HEK293 (cell line): ENCODE data around the gene HSPB8.

Experiments
- CTCF ChIA-PET: fragments of 350-600 bp; formaldehyde crosslinking; extraction: SDS; loops from one replicate; lab custom pipeline; 2021; ENCODE audit warnings: antibody characterized with exemption; lab: Yijun Ruan, JAX
- POLR2A ChIA-PET: fragments of 300-600 bp; formaldehyde crosslinking; extraction: SDS; loops from one replicate; lab custom pipeline; 2020; ENCODE audit warnings: antibody characterized with exemption, inconsistent platforms; lab: Yijun Ruan, JAX
- H3K27ac ChIP-seq: fragments of 200-500 bp; sonication (Bioruptor generic); 2 replicates; pipeline ENCODE4 v1.5.1; 2014; ENCODE audit warnings: low read depth, low read length, control low read depth, inconsistent platforms; ENCODE audit errors: extremely low read depth
- H3K36me3 ChIP-seq, 2 experiments: fragments of 200-500 bp in 1 of 2; sonication (Bioruptor generic) in 1 of 2; 1 replicate in 1 of 2; 2 replicates in 1 of 2; pipeline ENCODE4 v1.5.1; 2014 to 2017; ENCODE audit warnings: inconsistent platforms in 2 of 2, low read length in 2 of 2; ENCODE audit not compliant: control insufficient read depth in 2 of 2, insufficient read depth in 1 of 2
- H3K4me1 ChIP-seq: fragments of 200-500 bp; sonication (Bioruptor generic); 2 replicates; pipeline ENCODE4 v1.5.1; 2014; ENCODE audit warnings: mild to moderate bottlenecking, low read length, inconsistent platforms; ENCODE audit not compliant: control insufficient read depth, insufficient read depth
- H3K4me3 ChIP-seq: 2 replicates; pipeline ENCODE4 v1.5.1; 2011; ENCODE audit warnings: low read depth, mild to moderate bottlenecking, control low read depth, low read length, moderate library complexity
- H3K9me3 ChIP-seq: fragments of 200-500 bp; sonication (Bioruptor generic); 2 replicates; pipeline ENCODE4 v1.5.1; 2014; ENCODE audit warnings: low read depth, low read length, inconsistent platforms; ENCODE audit not compliant: control insufficient read depth, insufficient read depth
- BCL11A ChIP-seq: fragments of 450-650 bp; formaldehyde crosslinking; IDR thresholded peaks from 2 replicates; pipeline ENCODE4 v1.5.1; 2016; ENCODE audit warnings: low read depth, missing biosample characterization, missing genetic modification characterization
- GLIS1 ChIP-seq: fragments of 450-650 bp; formaldehyde crosslinking; IDR thresholded peaks from 2 replicates; pipeline ENCODE4 v1.5.1; 2016; ENCODE audit warnings: missing biosample characterization, missing genetic modification characterization
- GLIS2 ChIP-seq: fragments of 450-650 bp; formaldehyde crosslinking; IDR thresholded peaks from 2 replicates; pipeline ENCODE4 v1.5.1; 2016; ENCODE audit warnings: missing biosample characterization, missing genetic modification characterization
- HIC1 ChIP-seq: fragments of 450-650 bp; formaldehyde crosslinking; IDR thresholded peaks from 2 replicates; pipeline ENCODE4 v1.5.1; 2016; ENCODE audit warnings: missing biosample characterization, missing genetic modification characterization
- PATZ1 ChIP-seq: fragments of 450-650 bp; formaldehyde crosslinking; IDR thresholded peaks from 2 replicates; pipeline ENCODE4 v1.5.1; 2016; ENCODE audit warnings: missing biosample characterization, missing genetic modification characterization
- PRDM1 ChIP-seq: fragments of 450-650 bp; formaldehyde crosslinking; IDR thresholded peaks from 2 replicates; pipeline ENCODE4; 2016; ENCODE audit warnings: missing biosample characterization, missing genetic modification characterization
- RBAK ChIP-seq: fragments of 450-650 bp; formaldehyde crosslinking; IDR thresholded peaks from 2 replicates; pipeline ENCODE4 v1.5.1; 2016; ENCODE audit warnings: missing biosample characterization, missing genetic modification characterization
- SCRT2 ChIP-seq: fragments of 450-650 bp; formaldehyde crosslinking; IDR thresholded peaks from 2 replicates; pipeline ENCODE4 v1.5.1; 2016; ENCODE audit warnings: missing biosample characterization, missing genetic modification characterization
- SP2 ChIP-seq: fragments of 450-650 bp; formaldehyde crosslinking; IDR thresholded peaks from 2 replicates; pipeline ENCODE4 v1.5.1; 2016; ENCODE audit warnings: missing biosample characterization, missing genetic modification characterization
- SP7 ChIP-seq: fragments of 450-650 bp; formaldehyde crosslinking; IDR thresholded peaks from 2 replicates; pipeline ENCODE4 v1.5.1; 2016; ENCODE audit warnings: missing biosample characterization, missing genetic modification characterization
- TSHZ1 ChIP-seq: fragments of 450-650 bp; formaldehyde crosslinking; IDR thresholded peaks from 2 replicates; pipeline ENCODE4 v1.5.1; 2016; ENCODE audit warnings: missing biosample characterization, missing genetic modification characterization, borderline replicate concordance
- ZBTB48 ChIP-seq: fragments of 450-650 bp; formaldehyde crosslinking; IDR thresholded peaks from 2 replicates; pipeline ENCODE4 v1.5.1; 2016; ENCODE audit warnings: missing biosample characterization, missing genetic modification characterization
- ZNF133 ChIP-seq: fragments of 450-650 bp; formaldehyde crosslinking; IDR thresholded peaks from 2 replicates; pipeline ENCODE4 v1.5.1; 2016; ENCODE audit warnings: missing biosample characterization, missing genetic modification characterization
- ZNF146 ChIP-seq: fragments of 450-650 bp; formaldehyde crosslinking; IDR thresholded peaks from 2 replicates; pipeline ENCODE4 v1.5.1; 2016; ENCODE audit warnings: missing biosample characterization, missing genetic modification characterization
- ZNF174 ChIP-seq: fragments of 450-650 bp; formaldehyde crosslinking; IDR thresholded peaks from 2 replicates; pipeline ENCODE4 v1.5.0; 2017; ENCODE audit warnings: missing biosample characterization, mild to moderate bottlenecking, missing genetic modification characterization
- ZNF341 ChIP-seq: fragments of 450-650 bp; formaldehyde crosslinking; IDR thresholded peaks from 2 replicates; pipeline ENCODE4; 2016; ENCODE audit warnings: low read depth, missing biosample characterization, missing genetic modification characterization
- ZNF530 ChIP-seq: fragments of 450-650 bp; formaldehyde crosslinking; IDR thresholded peaks from 2 replicates; pipeline ENCODE4 v1.5.1; 2016; ENCODE audit warnings: low read depth, missing biosample characterization, missing genetic modification characterization
- ZNF549 ChIP-seq: fragments of 450-650 bp; IDR thresholded peaks from 2 replicates; pipeline ENCODE4 v1.5.1; 2018; ENCODE audit warnings: missing biosample characterization, missing genetic modification characterization, mild to moderate bottlenecking, inconsistent platforms, moderate library complexity
- ZNF600 ChIP-seq: fragments of 450-650 bp; formaldehyde crosslinking; IDR thresholded peaks from 2 replicates; pipeline ENCODE4 v1.5.1; 2016; ENCODE audit warnings: missing biosample characterization, missing genetic modification characterization
- TF ChIP-seq, protein P1 (sequence below): fragments of 450-650 bp; formaldehyde crosslinking; IDR thresholded peaks from 2 replicates; pipeline ENCODE4 v1.5.1; 2017; ENCODE audit warnings: missing biosample characterization, missing genetic modification characterization
- TF ChIP-seq, protein P2 (sequence below): fragments of 450-650 bp; formaldehyde crosslinking; IDR thresholded peaks from 2 replicates; pipeline ENCODE4 v1.5.1; 2016; ENCODE audit warnings: missing biosample characterization, missing genetic modification characterization
- TF ChIP-seq, protein P3 (sequence below): fragments of 450-650 bp; formaldehyde crosslinking; IDR thresholded peaks from 2 replicates; pipeline ENCODE4 v1.5.1; 2017; ENCODE audit warnings: missing biosample characterization, missing genetic modification characterization

Gene HSPB8

DNA sequence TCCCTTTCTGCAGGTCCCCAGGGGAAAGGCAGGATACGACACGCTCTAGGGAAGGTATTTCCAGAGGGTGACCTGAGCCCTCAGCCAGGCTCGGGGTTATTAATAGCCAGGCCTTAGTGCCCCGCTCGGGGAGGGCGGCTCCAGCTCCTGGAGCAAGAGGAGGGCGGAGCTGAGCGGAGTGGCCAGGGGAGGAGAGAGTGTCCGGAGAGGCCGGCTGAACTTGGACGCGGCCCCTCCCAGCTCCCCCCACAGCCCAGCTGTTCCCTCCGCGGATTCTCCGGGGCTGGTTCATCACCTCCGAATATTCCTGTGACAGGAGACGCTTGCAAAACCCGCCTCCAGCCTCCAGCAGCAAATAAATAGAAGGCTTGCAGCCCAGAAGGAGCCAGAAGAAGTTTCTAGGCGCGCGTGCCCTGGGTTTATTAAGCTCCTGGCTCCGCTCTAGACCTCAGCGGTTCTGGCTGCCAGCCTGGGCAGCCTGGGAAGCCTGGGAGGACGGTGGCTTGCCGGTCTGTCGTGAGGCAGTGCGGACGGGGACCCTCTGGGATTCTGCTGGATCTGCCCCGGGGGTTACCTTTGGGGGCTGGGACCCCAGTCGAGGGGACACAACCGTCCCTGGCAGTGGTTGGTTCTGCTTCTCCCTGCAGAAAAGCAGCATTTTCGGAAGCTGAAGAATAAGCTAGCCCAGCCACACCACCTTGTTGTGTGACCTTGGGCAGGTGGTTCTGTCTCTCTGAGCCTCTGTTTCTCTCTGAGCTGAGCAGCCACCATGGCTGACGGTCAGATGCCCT is at the start of gene HSPB8:
Gene HSPB8, plus strand, starts transcription at position 388 of the 791 bp plus-strand sequence. Its CDS starts 382 bp downstream, at position 770.
- CTCF ChIA-PET, result interaction anchor here (1.3 kb wide), 1 partner anchor 234 kb away, joined by 3 read pairs; no protein-coding TSS in a partner anchor
- no peaks in the 10 kb centered on the region; the same call in 1 of the 2 replicates for H3K4me1 ChIP-seq
- peak within 1 kb of the TSS; percentile 31 for H3K4me3 ChIP-seq
- no peaks in the 10 kb centered on the region for H3K36me3 ChIP-seq
- H3K9me3 ChIP-seq, result no peaks in the 10 kb centered on the region
- TF ChIP-seq ZNF133 (tag by site-specific recombination), result no peak
- TF ChIP-seq, protein P1, sequence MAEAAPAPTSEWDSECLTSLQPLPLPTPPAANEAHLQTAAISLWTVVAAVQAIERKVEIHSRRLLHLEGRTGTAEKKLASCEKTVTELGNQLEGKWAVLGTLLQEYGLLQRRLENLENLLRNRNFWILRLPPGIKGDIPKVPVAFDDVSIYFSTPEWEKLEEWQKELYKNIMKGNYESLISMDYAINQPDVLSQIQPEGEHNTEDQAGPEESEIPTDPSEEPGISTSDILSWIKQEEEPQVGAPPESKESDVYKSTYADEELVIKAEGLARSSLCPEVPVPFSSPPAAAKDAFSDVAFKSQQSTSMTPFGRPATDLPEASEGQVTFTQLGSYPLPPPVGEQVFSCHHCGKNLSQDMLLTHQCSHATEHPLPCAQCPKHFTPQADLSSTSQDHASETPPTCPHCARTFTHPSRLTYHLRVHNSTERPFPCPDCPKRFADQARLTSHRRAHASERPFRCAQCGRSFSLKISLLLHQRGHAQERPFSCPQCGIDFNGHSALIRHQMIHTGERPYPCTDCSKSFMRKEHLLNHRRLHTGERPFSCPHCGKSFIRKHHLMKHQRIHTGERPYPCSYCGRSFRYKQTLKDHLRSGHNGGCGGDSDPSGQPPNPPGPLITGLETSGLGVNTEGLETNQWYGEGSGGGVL (tag by site-specific recombination), result peak; percentile 64
- no peak for TF ChIP-seq TSHZ1 (tag by site-specific recombination)
- TF ChIP-seq BCL11A (tag by site-specific recombination), result no peak
- TF ChIP-seq ZNF549 (tag by site-specific recombination), result no peak
- TF ChIP-seq, protein P2, sequence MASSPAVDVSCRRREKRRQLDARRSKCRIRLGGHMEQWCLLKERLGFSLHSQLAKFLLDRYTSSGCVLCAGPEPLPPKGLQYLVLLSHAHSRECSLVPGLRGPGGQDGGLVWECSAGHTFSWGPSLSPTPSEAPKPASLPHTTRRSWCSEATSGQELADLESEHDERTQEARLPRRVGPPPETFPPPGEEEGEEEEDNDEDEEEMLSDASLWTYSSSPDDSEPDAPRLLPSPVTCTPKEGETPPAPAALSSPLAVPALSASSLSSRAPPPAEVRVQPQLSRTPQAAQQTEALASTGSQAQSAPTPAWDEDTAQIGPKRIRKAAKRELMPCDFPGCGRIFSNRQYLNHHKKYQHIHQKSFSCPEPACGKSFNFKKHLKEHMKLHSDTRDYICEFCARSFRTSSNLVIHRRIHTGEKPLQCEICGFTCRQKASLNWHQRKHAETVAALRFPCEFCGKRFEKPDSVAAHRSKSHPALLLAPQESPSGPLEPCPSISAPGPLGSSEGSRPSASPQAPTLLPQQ (tag by site-specific recombination), result no peak
- peak; percentile 29 for TF ChIP-seq ZNF341 (tag by site-specific recombination)
- 0 out of 2 replicates have a peak, but pooled peaks have one; percentile 28 for TF ChIP-seq GLIS2 (tag by site-specific recombination)
- TF ChIP-seq PATZ1 (tag by site-specific recombination), result peak; percentile 39; the same call in 1 of the 2 replicates
- TF ChIP-seq PRDM1, result peak; percentile 51
- peak; percentile 50; the same call in 1 of the 2 replicates for TF ChIP-seq HIC1 (tag by site-specific recombination)
- TF ChIP-seq SCRT2 (tag by site-specific recombination), result no peak
- 0 out of 2 replicates have a peak, but pooled peaks have one; percentile 5 for TF ChIP-seq GLIS1 (tag by site-specific recombination)
- TF ChIP-seq ZNF530 (tag by site-specific recombination), result no peak
- no peak for TF ChIP-seq RBAK
- 0 out of 2 replicates have a peak, but pooled peaks have one; percentile 24 for TF ChIP-seq SP7
- no peak for TF ChIP-seq ZNF146 (tag by site-specific recombination)
- peak; percentile 73 for TF ChIP-seq ZBTB48 (tag by site-specific recombination)
- TF ChIP-seq ZNF174 (tag by site-specific recombination), result no peak
- peak; percentile 42 for TF ChIP-seq SP2 (tag by site-specific recombination)
- TF ChIP-seq, protein P3, sequence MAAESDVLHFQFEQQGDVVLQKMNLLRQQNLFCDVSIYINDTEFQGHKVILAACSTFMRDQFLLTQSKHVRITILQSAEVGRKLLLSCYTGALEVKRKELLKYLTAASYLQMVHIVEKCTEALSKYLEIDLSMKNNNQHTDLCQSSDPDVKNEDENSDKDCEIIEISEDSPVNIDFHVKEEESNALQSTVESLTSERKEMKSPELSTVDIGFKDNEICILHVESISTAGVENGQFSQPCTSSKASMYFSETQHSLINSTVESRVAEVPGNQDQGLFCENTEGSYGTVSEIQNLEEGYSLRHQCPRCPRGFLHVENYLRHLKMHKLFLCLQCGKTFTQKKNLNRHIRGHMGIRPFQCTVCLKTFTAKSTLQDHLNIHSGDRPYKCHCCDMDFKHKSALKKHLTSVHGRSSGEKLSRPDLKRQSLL (tag by site-specific recombination), result peak; percentile 44; the same call in 1 of the 2 replicates
- TF ChIP-seq ZNF600 (tag by site-specific recombination), result peak; percentile 57; the same call in 1 of the 2 replicates
- TF ChIP-seq, all 188 proteins: peak for 12
- no peak within 1 kb of the TSS for H3K27ac ChIP-seq
- POLR2A ChIA-PET, result interaction anchor here (0.6 to 1.9 kb wide), 4 partner anchors 10 to 63 kb away, joined by 3 to 5 read pairs (median 4); no protein-coding TSS in a partner anchor
